D721Med (cell line): ENCODE results near the gene E2F6.

ENCODE experiments used
- DNase-seq: peaks from one replicate; pipeline ENCODE4 v3.0.0; 2011; ENCODE audit warnings: low spot score; ENCODE audit not compliant: insufficient read length
- FAIRE-seq: peaks from 2 replicates; lab custom pipeline; 2011; peaks lifted over from hg19 to GRCh38; lab: Jason Lieb, UNC
- TF ChIP-seq, protein P1 (sequence below): IDR thresholded peaks from 2 replicates; pipeline ENCODE4 v1.5.1; 2012; ENCODE audit warnings: mild to moderate bottlenecking, control low read depth; ENCODE audit not compliant: insufficient read depth; ENCODE audit errors: missing control alignments

The E2F6 gene

DNA sequence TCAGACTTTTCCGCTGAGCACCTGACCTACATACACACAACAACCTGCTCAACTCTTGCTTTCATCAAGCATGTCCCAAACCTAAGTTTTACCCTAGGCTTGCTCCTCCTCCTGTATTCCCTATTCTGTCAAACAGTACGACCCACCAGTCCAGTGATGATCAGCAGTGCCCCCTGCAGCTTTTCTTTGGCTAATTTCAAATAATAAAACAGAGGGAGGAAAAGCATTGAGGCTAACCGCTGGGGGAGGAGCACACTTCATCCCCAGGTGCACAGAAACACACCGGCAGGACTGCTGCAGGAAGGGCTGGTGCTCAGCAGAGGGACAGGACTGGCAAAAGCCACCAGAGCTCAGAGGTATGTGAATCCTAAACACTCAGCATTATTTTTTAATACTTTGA, 21.2 kb downstream of the E2F6 start:
- no peak for FAIRE-seq
- TF ChIP-seq, protein P1, sequence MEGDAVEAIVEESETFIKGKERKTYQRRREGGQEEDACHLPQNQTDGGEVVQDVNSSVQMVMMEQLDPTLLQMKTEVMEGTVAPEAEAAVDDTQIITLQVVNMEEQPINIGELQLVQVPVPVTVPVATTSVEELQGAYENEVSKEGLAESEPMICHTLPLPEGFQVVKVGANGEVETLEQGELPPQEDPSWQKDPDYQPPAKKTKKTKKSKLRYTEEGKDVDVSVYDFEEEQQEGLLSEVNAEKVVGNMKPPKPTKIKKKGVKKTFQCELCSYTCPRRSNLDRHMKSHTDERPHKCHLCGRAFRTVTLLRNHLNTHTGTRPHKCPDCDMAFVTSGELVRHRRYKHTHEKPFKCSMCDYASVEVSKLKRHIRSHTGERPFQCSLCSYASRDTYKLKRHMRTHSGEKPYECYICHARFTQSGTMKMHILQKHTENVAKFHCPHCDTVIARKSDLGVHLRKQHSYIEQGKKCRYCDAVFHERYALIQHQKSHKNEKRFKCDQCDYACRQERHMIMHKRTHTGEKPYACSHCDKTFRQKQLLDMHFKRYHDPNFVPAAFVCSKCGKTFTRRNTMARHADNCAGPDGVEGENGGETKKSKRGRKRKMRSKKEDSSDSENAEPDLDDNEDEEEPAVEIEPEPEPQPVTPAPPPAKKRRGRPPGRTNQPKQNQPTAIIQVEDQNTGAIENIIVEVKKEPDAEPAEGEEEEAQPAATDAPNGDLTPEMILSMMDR = no peak
- DNase-seq = no peak

DNA sequence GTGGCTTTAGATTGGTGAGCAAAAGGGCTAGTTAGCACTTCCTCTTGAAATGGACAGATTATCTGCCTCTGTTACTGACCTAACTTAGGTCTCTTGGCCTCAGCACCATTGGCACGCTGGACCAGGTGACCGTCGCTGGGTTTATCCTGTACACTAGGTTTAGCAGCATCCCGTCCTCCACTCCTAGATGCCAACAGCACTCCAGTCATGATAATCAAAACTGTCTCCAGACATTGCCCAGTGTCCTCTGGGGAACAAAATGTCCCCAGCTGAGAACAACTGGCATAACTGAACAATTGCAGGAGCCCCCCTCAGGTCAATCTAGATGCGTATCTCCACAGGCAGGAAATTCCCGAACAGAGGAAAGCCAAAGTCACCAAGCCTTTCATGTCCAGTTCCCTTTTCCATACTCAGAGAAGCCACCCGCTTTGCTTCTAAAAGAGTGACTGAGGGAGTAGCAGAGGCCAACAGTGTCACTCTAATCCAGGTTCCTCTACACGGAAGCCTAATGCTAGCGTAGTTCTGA, 27.3 kb downstream of the E2F6 start:
- no peak for FAIRE-seq

DNA sequence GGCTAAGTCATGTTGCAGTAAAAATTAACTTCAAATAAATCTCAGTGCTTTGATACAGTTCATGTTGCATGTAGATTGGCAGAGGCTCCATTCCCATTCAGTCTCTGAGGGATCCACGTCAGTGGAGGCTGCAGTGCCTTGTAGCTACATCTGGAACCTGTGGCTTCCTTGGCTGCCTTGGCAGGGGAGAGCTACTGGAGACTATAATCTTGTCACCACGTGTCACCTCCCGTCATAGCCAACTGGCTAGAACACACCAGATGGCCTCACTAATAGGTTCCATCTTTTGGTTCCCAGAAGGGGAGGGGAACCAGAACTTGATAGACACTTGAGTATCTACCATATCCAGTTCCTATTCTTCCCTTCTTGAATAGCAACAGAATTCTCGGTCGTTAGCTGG, 28.4 kb downstream of the E2F6 start:
- no peak for FAIRE-seq
- DNase-seq = no peak
- TF ChIP-seq, protein P1 = no peak

More for the DNA sequence above, 27.3 kb downstream of the E2F6 start:
- no peak for DNase-seq
- TF ChIP-seq, protein P1 = no peak

DNA sequence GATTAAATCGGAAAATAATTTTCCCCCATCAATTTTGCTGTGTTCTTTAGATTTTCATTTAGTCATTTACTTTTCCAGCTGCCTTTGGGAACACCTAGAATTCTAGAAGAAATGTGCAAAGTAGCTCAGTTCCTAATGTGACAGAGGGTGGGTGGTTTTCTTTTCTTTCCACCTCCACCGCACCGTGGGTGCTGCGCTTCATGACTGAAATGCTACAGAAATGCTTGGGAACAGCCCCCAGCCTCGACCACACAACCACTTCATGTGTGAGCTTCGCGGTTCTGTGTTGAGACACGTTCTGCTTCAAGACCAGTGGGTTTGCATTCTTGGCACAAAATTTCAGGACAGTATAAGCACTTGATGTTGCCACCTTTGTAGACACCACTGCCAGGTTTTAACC, 30.9 kb downstream of the E2F6 start:
- FAIRE-seq (no peak), DNase-seq (no peak)

DNA sequence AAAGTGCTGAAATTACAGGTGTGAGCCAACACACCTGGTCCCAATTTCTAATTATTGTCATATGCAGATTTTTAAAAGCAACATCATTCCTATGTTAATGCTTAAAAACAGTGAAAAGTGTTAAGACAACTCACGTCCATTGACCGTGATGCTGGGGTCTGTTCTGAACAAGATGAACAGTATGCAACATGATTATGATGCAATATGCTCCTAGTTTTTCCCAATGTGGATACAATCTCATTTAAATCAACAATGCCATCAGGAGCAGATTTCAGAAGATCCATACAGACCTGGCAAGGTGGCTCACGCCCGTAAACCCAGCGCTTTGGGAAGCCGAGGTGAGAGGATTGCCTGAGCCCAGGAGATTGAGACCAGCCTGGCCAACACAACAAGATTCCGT, 31.5 kb downstream of the E2F6 start:
- TF ChIP-seq, protein P1 = no peak
- no peak for FAIRE-seq
- DNase-seq = no peak

More for the DNA sequence above, 30.9 kb downstream of the E2F6 start:
- TF ChIP-seq, protein P1 = no peak

DNA sequence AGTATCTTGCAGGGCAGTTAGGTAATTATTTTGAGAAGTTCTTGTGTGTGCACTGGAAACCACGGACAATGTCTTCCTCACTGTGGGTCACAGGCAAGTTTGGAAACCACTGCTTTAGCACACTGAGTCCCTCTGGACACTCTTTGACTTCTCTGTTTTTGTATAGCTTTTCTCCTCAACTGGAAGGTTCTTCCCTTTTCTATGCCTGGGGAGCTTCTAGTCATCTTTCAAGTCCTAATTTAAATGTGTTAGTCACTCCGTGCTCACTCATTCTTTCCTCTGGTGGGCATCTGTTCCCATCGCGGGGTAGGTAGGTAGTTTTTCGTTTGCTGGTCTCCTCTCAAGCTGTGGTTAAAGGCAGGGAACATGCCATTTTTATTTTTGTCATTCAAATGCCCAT, 32.1 kb downstream of the E2F6 start:
- FAIRE-seq (no peak), DNase-seq (no peak)
- TF ChIP-seq, protein P1 = no peak

DNA sequence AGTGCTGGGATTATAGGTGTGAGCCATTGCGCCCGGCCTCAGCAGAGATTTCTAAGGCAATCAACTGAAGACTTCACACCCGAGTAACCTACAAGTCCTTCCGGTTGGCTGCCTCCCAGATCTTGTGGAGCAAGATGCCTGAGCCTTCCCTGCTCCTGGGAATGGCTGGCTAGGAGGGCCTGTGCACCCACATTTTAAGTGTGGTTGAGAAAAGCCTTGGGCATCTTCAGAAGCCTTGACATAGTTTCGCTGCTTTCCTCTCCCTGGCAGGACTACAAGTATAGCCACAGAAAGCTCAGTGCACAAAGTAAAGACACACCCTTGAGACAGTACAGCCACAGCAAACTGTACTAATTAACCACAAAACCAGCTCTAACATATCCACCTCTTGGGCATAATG, 35.2 kb downstream of the E2F6 start:
- TF ChIP-seq, protein P1 = no peak
- no peak for DNase-seq
- FAIRE-seq = no peak
